ENCODE measurements around the gene RPS17.

The RPS17 gene

DNA sequence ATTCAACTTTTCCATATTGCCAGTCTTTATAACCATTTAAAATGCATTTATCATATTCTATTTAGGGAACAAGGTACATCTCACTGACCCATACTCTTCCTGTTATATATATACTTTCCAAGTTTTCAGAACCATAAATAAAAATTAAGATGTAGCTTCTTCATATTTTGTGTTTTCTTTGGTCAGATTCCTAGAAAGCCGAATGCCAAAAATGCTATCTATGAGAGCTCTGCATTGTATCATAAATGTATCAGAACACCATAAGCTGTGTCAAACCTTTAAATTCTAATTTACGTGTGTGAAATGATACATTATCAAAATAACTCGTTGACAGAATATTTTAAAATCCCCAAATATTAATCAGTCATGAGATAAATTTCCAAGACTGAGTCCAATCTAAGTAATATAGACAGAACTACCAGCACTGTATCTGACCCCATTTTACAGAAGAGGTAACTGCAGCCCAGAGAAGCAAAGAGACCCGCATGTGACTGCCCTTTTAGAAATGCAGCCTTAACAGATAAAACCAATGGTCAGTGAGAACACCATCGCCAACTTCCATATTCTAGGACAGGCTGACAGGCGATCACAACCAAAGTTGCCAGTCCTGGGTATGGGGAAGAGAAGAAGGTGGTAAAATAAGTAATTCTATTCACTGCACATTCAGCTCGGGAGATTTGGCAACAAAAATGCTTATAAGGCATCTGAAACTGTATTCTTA lies 16.2 kb upstream of the RPS17 start (continued):
- TF ChIP-seq, protein P1, sequence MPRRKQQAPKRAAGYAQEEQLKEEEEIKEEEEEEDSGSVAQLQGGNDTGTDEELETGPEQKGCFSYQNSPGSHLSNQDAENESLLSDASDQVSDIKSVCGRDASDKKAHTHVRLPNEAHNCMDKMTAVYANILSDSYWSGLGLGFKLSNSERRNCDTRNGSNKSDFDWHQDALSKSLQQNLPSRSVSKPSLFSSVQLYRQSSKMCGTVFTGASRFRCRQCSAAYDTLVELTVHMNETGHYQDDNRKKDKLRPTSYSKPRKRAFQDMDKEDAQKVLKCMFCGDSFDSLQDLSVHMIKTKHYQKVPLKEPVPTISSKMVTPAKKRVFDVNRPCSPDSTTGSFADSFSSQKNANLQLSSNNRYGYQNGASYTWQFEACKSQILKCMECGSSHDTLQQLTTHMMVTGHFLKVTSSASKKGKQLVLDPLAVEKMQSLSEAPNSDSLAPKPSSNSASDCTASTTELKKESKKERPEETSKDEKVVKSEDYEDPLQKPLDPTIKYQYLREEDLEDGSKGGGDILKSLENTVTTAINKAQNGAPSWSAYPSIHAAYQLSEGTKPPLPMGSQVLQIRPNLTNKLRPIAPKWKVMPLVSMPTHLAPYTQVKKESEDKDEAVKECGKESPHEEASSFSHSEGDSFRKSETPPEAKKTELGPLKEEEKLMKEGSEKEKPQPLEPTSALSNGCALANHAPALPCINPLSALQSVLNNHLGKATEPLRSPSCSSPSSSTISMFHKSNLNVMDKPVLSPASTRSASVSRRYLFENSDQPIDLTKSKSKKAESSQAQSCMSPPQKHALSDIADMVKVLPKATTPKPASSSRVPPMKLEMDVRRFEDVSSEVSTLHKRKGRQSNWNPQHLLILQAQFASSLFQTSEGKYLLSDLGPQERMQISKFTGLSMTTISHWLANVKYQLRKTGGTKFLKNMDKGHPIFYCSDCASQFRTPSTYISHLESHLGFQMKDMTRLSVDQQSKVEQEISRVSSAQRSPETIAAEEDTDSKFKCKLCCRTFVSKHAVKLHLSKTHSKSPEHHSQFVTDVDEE (CRISPR knock-in tag; IDR thresholded peaks at IDR 0.05): no peak
- no peak for TF ChIP-seq RARB (CRISPR knock-in tag; IDR thresholded peaks at IDR 0.05)
- no peak for TF ChIP-seq ZNF565 (CRISPR knock-in tag; conservative IDR thresholded peaks at IDR 0.05; ENCODE audit: low read depth)
- TF ChIP-seq, protein P2, sequence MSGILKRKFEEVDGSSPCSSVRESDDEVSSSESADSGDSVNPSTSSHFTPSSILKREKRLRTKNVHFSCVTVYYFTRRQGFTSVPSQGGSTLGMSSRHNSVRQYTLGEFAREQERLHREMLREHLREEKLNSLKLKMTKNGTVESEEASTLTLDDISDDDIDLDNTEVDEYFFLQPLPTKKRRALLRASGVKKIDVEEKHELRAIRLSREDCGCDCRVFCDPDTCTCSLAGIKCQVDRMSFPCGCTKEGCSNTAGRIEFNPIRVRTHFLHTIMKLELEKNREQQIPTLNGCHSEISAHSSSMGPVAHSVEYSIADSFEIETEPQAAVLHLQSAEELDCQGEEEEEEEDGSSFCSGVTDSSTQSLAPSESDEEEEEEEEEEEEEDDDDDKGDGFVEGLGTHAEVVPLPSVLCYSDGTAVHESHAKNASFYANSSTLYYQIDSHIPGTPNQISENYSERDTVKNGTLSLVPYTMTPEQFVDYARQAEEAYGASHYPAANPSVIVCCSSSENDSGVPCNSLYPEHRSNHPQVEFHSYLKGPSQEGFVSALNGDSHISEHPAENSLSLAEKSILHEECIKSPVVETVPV (CRISPR knock-in tag; IDR thresholded peaks at IDR 0.05): no peak
- TF ChIP-seq ZFP30 (CRISPR knock-in tag; IDR thresholded peaks at IDR 0.05): no peak

DNA sequence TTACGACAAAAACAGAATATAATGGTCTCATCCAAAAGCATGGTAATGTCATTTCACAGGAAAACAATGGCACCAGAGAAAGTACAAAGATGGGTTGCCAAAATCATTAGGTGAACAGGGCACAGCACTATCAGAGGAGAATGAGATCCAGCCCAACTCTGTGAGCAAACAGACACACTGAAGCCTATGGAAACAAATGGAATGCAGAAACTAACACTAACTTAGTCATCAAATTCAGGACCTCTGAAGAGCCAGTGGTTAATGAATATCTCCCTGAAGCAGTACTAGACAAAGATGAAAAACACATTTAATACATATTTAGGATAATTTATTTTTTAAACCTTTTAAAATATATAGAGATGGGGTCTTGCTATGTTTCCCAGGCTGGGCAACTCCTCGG lies 14.6 kb upstream of the RPS17 start:
- no peak for ATAC-seq
- TF ChIP-seq, protein P3, sequence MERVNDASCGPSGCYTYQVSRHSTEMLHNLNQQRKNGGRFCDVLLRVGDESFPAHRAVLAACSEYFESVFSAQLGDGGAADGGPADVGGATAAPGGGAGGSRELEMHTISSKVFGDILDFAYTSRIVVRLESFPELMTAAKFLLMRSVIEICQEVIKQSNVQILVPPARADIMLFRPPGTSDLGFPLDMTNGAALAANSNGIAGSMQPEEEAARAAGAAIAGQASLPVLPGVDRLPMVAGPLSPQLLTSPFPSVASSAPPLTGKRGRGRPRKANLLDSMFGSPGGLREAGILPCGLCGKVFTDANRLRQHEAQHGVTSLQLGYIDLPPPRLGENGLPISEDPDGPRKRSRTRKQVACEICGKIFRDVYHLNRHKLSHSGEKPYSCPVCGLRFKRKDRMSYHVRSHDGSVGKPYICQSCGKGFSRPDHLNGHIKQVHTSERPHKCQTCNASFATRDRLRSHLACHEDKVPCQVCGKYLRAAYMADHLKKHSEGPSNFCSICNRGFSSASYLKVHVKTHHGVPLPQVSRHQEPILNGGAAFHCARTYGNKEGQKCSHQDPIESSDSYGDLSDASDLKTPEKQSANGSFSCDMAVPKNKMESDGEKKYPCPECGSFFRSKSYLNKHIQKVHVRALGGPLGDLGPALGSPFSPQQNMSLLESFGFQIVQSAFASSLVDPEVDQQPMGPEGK (CRISPR knock-in tag; IDR thresholded peaks at IDR 0.05; ENCODE audit: borderline replicate concordance): no peak
- TF ChIP-seq SNAI2 (CRISPR knock-in tag; IDR thresholded peaks at IDR 0.05) (no peak), ZFP3 (CRISPR knock-in tag; IDR thresholded peaks at IDR 0.05) (no peak), ARNTL (CRISPR knock-in tag; IDR thresholded peaks at IDR 0.05; ENCODE audit: borderline replicate concordance, low read depth) (no peak), CSDC2 (CRISPR knock-in tag; IDR thresholded peaks at IDR 0.05) (no peak), ZC3H10 (CRISPR knock-in tag; IDR thresholded peaks at IDR 0.05) (no peak), RARB (CRISPR knock-in tag; IDR thresholded peaks at IDR 0.05) (no peak), ISL1 (CRISPR knock-in tag; IDR thresholded peaks at IDR 0.05) (no peak), OSR1 (CRISPR knock-in tag; IDR thresholded peaks at IDR 0.05) (no peak), PPARA (CRISPR knock-in tag; IDR thresholded peaks at IDR 0.05; ENCODE audit: borderline replicate concordance) (no peak), ZNF565 (CRISPR knock-in tag; conservative IDR thresholded peaks at IDR 0.05; ENCODE audit: low read depth) (no peak), ZNF70 (CRISPR knock-in tag; IDR thresholded peaks at IDR 0.05) (no peak), GLIS3 (CRISPR knock-in tag; IDR thresholded peaks at IDR 0.05) (no peak), ZFP30 (CRISPR knock-in tag; IDR thresholded peaks at IDR 0.05) (no peak)
- TF ChIP-seq, protein P4, sequence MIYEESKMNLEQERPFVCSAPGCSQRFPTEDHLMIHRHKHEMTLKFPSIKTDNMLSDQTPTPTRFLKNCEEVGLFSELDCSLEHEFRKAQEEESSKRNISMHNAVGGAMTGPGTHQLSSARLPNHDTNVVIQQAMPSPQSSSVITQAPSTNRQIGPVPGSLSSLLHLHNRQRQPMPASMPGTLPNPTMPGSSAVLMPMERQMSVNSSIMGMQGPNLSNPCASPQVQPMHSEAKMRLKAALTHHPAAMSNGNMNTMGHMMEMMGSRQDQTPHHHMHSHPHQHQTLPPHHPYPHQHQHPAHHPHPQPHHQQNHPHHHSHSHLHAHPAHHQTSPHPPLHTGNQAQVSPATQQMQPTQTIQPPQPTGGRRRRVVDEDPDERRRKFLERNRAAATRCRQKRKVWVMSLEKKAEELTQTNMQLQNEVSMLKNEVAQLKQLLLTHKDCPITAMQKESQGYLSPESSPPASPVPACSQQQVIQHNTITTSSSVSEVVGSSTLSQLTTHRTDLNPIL (CRISPR knock-in tag; IDR thresholded peaks at IDR 0.05; ENCODE audit: low read depth): no peak
- TF ChIP-seq, protein P5, sequence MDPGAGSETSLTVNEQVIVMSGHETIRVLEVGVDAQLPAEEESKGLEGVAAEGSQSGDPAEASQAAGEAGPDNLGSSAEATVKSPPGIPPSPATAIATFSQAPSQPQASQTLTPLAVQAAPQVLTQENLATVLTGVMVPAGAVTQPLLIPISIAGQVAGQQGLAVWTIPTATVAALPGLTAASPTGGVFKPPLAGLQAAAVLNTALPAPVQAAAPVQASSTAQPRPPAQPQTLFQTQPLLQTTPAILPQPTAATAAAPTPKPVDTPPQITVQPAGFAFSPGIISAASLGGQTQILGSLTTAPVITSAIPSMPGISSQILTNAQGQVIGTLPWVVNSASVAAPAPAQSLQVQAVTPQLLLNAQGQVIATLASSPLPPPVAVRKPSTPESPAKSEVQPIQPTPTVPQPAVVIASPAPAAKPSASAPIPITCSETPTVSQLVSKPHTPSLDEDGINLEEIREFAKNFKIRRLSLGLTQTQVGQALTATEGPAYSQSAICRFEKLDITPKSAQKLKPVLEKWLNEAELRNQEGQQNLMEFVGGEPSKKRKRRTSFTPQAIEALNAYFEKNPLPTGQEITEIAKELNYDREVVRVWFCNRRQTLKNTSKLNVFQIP (CRISPR knock-in tag; IDR thresholded peaks at IDR 0.05; ENCODE audit: borderline replicate concordance, low read depth): no peak
- TF ChIP-seq, protein P2 (CRISPR knock-in tag; IDR thresholded peaks at IDR 0.05): no peak

DNA sequence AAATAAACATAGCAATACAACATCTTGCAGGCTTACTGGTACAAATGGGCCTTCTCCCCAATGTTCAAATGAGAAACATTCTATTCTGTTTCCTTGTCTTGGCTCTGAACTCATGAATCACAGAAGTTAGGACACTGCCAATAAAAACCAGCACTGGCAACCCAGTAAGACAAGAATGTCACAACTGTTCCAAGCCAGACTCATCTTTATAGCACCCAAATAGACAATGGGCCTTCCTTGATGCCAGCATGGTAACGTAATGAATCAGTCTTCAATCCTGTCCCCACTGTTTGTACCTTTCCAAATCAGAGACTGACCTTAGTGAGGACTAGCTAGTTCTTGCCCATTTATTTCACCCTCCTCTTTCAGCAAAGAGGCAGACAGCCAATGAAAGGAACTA lies 14.1 kb upstream of the RPS17 start:
- no peak for ATAC-seq
- TF ChIP-seq, protein P4 (CRISPR knock-in tag; IDR thresholded peaks at IDR 0.05; ENCODE audit: low read depth): no peak
- TF ChIP-seq BACH2 (CRISPR knock-in tag; IDR thresholded peaks at IDR 0.05; ENCODE audit: borderline replicate concordance) (no peak), ZNF70 (CRISPR knock-in tag; IDR thresholded peaks at IDR 0.05) (no peak), TCF4 (CRISPR knock-in tag; IDR thresholded peaks at IDR 0.05; ENCODE audit: borderline replicate concordance) (no peak), ZNF565 (CRISPR knock-in tag; conservative IDR thresholded peaks at IDR 0.05; ENCODE audit: low read depth) (no peak), SNAI2 (CRISPR knock-in tag; IDR thresholded peaks at IDR 0.05) (no peak), ESRRG (CRISPR knock-in tag; IDR thresholded peaks at IDR 0.05) (no peak)
- TF ChIP-seq, protein P1 (CRISPR knock-in tag; IDR thresholded peaks at IDR 0.05): no peak
